HCT116 (cell line): ENCODE measurements around the gene FNDC3B. TPM values are rescaled to one million over a fixed set of nuclear protein-coding genes. Genes with fewer than 3 reads are reported as not detected.

ENCODE experiments used
- ATAC-seq: fragments of 200-7000 bp; cut with Tn5 transposase; 2 replicates; pipeline ENCODE4 v1.9.1; 2020; ENCODE audit warnings: mild to moderate bottlenecking, moderate library complexity
- BruUV-seq: library from RNA; stranded (reverse); fragments of 400-500 nt; replicated peaks from 2 replicates; lab custom pipeline; 2021; lab: Mats Ljungman, UMichigan
- CTCF ChIA-PET: fragments of 300-600 bp; sonication (Branson Sonifier 250); formaldehyde crosslinking; loops from one replicate; lab custom pipeline; 2021; ENCODE audit warnings: antibody characterized with exemption; lab: Charles Lee
- POLR2A ChIA-PET: fragments of 300-600, 350-600 bp; sonication (Branson Sonifier 250); formaldehyde crosslinking; loops from one replicate; lab custom pipeline; 2021; ENCODE audit warnings: antibody characterized with exemption; lab: Charles Lee
- RAD21 ChIA-PET, 2 experiments: fragments of 300-600 bp; sonication (Branson Sonifier 250); formaldehyde crosslinking; loops; one replicate each; lab custom pipeline; 2023; ENCODE audit warnings: low total read pairs in 2 of 2; ENCODE audit not compliant: uncharacterized antibody in 2 of 2, unreplicated experiment in 2 of 2, low non-redundant PET in 1 of 2; lab: Charles Lee
- DNase-seq: peaks from one replicate; pipeline ENCODE4 v3.0.0-alpha.2; 2010; ENCODE audit warnings: low read depth, low spot score
- H2AFZ ChIP-seq: fragments of 200-600 bp; shearing (Covaris generic), sonication (generic); 2 replicates; pipeline ENCODE4 v1.6.1; 2017; ENCODE audit warnings: low read depth, mixed run types, mixed read lengths, antibody characterized with exemption, low read length; ENCODE audit not compliant: poor library complexity, severe bottlenecking
- H3K27ac ChIP-seq: 2 replicates; pipeline ENCODE4 v1.5.1; 2012; ENCODE audit warnings: low read depth, low read length
- H3K27me3 ChIP-seq: fragments of 200-600 bp; sonication (generic); 2 replicates; pipeline ENCODE4 v1.6.1; 2016; ENCODE audit warnings: mixed run types, low read length, mixed read lengths; ENCODE audit not compliant: insufficient read depth
- H3K36me3 ChIP-seq, 2 experiments: fragments of 200-500 bp in 1 of 2; fragments of 200-600 bp in 1 of 2; sonication (Bioruptor generic) in 1 of 2; sonication (generic) in 1 of 2; 2 replicates each; pipeline versions ENCODE4 v1.5.1 to v1.6.1; 2014 to 2016; ENCODE audit warnings: low read length in 2 of 2, inconsistent platforms in 1 of 2, mixed read lengths in 1 of 2, mixed run types in 1 of 2; ENCODE audit not compliant: insufficient read depth in 2 of 2, control insufficient read depth in 1 of 2
- H3K4me1 ChIP-seq, 2 experiments: fragments of 200-600 bp in 1 of 2; sonication (generic) in 1 of 2; 2 replicates each; pipeline versions ENCODE4 v1.5.1 to v1.6.1; 2012 to 2017; ENCODE audit warnings: low read length in 2 of 2, inconsistent platforms in 1 of 2, mild to moderate bottlenecking in 1 of 2, mixed read lengths in 1 of 2, mixed run types in 1 of 2, moderate library complexity in 1 of 2; ENCODE audit not compliant: insufficient read depth in 2 of 2, control insufficient read depth in 1 of 2
- H3K4me2 ChIP-seq: fragments of 200-600 bp; sonication (generic); 2 replicates; pipeline ENCODE4 v1.6.1; 2017; ENCODE audit warnings: mixed run types, low read length, mixed read lengths
- H3K4me3 ChIP-seq, 2 experiments: fragments of 200-600 bp in 1 of 2; sonication (generic) in 1 of 2; replicated peaks in 1 of 2; 2 replicates each; pipeline ENCODE4 v1.5.1; 2011 to 2016; ENCODE audit warnings: low read length in 2 of 2, control low read depth in 1 of 2, low read depth in 1 of 2, mild to moderate bottlenecking in 1 of 2, mixed read lengths in 1 of 2, mixed run types in 1 of 2
- H3K79me2 ChIP-seq: fragments of 200-600 bp; sonication (generic); 2 replicates; pipeline ENCODE4 v1.6.1; 2017; ENCODE audit warnings: mild to moderate bottlenecking, mixed run types, low read length, moderate library complexity, mixed read lengths; ENCODE audit not compliant: insufficient read depth
- H3K9ac ChIP-seq: fragments of 200-600 bp; sonication (generic); 2 replicates; pipeline ENCODE4 v1.6.1; 2016; ENCODE audit warnings: low read length, mixed read lengths
- H3K9me2 ChIP-seq: fragments of 200-600 bp; sonication (generic), shearing (Covaris generic); 2 replicates; pipeline ENCODE4 v1.6.1; 2017; ENCODE audit warnings: mixed run types, mild to moderate bottlenecking, moderate library complexity; ENCODE audit not compliant: insufficient read depth
- H3K9me3 ChIP-seq, 2 experiments: fragments of 200-500 bp in 1 of 2; fragments of 200-600 bp in 1 of 2; sonication (Bioruptor generic) in 1 of 2; sonication (generic) in 1 of 2; 2 replicates each; pipeline ENCODE4 v1.6.1; 2014 to 2017; ENCODE audit warnings: low read length in 2 of 2, mixed read lengths in 2 of 2, inconsistent platforms in 1 of 2, low read depth in 1 of 2, mild to moderate bottlenecking in 1 of 2, mixed run types in 1 of 2, moderate library complexity in 1 of 2; ENCODE audit not compliant: control insufficient read depth in 1 of 2, insufficient read depth in 1 of 2
- H4K20me1 ChIP-seq: fragments of 200-600 bp; sonication (generic), shearing (Covaris generic); 2 replicates; pipeline ENCODE4 v1.6.1; 2017; ENCODE audit warnings: mixed run types, mild to moderate bottlenecking, moderate library complexity; ENCODE audit not compliant: insufficient read depth
- CBX3 ChIP-seq: IDR thresholded peaks from 2 replicates; pipeline ENCODE4 v1.6.1; 2012; ENCODE audit warnings: low read depth
- CEBPB ChIP-seq: IDR thresholded peaks from 2 replicates; pipeline ENCODE4 v1.6.1; 2012; ENCODE audit warnings: low read depth
- ELF1 ChIP-seq: IDR thresholded peaks from 2 replicates; pipeline ENCODE4 v1.6.1; 2012; ENCODE audit warnings: low read depth, borderline replicate concordance
- EZH2 ChIP-seq: fragments of 200-600 bp; sonication (generic); IDR thresholded peaks from 2 replicates; pipeline ENCODE4 v1.6.1; 2017; ENCODE audit warnings: antibody characterized with exemption, mixed run types
- FOSL1 ChIP-seq: IDR thresholded peaks from 2 replicates; pipeline ENCODE4 v1.6.1; 2012; ENCODE audit warnings: low read depth
- JUND ChIP-seq: IDR thresholded peaks from 2 replicates; pipeline ENCODE4 v1.6.1; 2012
- REST ChIP-seq: IDR thresholded peaks from 2 replicates; pipeline ENCODE4 v1.6.1; 2012; ENCODE audit warnings: low read depth
- ZBTB33 ChIP-seq: IDR thresholded peaks from 2 replicates; pipeline ENCODE4 v1.6.1; 2011; ENCODE audit warnings: mild to moderate bottlenecking, low read length, moderate library complexity; ENCODE audit not compliant: insufficient replicate concordance; ENCODE audit errors: extremely low read depth
- intact Hi-C: fragments of 100-400 bp; cut with micrococcal nuclease; formaldehyde crosslinking; loops from 2 replicates; pipeline ENCODE4 v1.10.0; 2022
- total RNA-seq: library from RNA; stranded (reverse); gene quantifications from one replicate; pipeline ENCODE4 v1.2.1, GENCODE V29; 2021; ENCODE audit not compliant: unreplicated experiment

The FNDC3B gene
- total RNA-seq, 1 experiment from 2014 or later = 45.7 TPM

GRCh38 chr3:172194702-172195406 lies 155.5 kb downstream of the FNDC3B start:
- no TSS peak for BruUV-seq
- Histone ChIP-seq H3K9me3 (no peaks in the 10 kb centered on the region), H3K9ac (no peak overlapping the region), H3K4me3 (no peak overlapping the region), H3K9me2 (no peaks in the 10 kb centered on the region), H4K20me1 (no peaks in the 10 kb centered on the region), H3K27me3 (no peaks in the 10 kb centered on the region), H2AFZ (no peak overlapping the region), H3K4me1 (no peaks in the 10 kb centered on the region), H3K79me2 (peaks cover 3% of the 10 kb centered on the region; the same call in 1 of the 2 replicates), H3K36me3 (no peaks in the 10 kb centered on the region), H3K4me2 (no peak overlapping the region), H3K27ac (no peak overlapping the region)
- ATAC-seq (no peak), DNase-seq (peak; percentile 22)
- intact Hi-C loops = no loop called here
- RAD21 ChIA-PET = no interaction called here
- TF ChIP-seq EZH2 (no peak), REST (no peak), CBX3 (no peak), ZBTB33 (no peak), CEBPB (no peak), ELF1 (no peak), JUND (no peak), FOSL1 (no peak)
- CTCF ChIA-PET = no interaction called here
- POLR2A ChIA-PET = no interaction called here
